ENCODE results near the gene TOP3A. TPM values are rescaled to one million over a fixed set of nuclear protein-coding genes. Genes with fewer than 3 reads are reported as not detected.

TOP3A gene
- total and polyA plus RNA-seq, 2 of the 13 experiments (the other 11 are each of a cell fraction or from before 2014, with no cell fraction given): 16.9 to 36.8 TPM

DNA sequence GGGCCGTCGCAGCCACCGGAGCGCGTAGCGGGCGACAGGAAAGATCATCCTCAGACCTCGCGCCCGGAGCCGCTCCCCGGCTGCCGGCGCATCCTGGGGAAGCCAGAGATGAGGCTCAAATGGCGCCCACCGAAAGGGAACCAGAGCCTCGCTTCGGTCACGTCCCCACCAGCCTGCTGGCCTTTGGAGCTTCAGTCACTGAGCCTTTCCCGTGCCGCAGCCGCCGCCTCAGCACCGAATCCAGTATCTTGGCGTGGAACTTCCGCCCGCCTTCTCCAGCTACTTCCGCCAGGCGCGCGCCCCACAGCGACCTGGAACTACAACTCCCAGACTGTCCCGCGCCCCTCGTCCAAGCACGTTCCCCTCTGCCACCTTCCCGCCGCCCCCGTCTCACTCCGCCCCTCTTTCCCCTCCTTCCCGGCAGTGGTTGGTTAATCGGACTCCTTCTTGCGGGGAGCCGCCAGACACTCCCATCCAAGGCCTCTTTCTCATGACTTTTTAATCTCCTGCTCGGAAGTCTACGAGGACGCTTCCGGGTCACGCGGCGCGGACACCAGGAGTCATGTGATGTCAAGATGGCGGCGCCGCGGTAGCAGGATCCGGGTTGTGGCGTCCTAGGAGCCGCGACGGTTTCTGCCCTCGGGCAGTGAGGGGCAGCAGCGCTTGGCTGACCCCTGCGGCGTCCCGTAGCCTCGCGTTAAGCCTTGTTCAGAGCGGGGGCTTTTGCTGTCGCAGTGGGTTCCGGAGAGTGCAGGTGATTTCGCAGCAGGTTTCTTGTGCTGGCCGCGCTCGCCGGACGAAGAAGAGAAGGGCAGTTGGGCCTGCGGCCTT is at the start of gene TOP3A, which contains the start of gene SMCR8 (continued):
- peak; percentile 18; the same call in 1 of the 2 replicates for TF ChIP-seq NR2F6 (IDR thresholded peaks at IDR 0.05)
- TF ChIP-seq NR2F6 (CRISPR knock-in tag; IDR thresholded peaks at IDR 0.05): no peak; the same call in 1 of the 2 replicates
- peak; percentile 64; the same call in 1 of the 2 replicates for TF ChIP-seq ZNF747 (CRISPR knock-in tag; IDR thresholded peaks at IDR 0.05; ENCODE audit: borderline replicate concordance)
- TF ChIP-seq ZNF350 (CRISPR knock-in tag; IDR thresholded peaks at IDR 0.05; ENCODE audit: borderline replicate concordance, low read depth): peak; percentile 76; the same call in 1 of the 2 replicates
- TF ChIP-seq BHLHE40 (IDR thresholded peaks at IDR 0.05; ENCODE audit: low read length): peak; percentile 73
- TF ChIP-seq RARG (CRISPR knock-in tag; IDR thresholded peaks at IDR 0.05; ENCODE audit: low read depth): no peak
- TF ChIP-seq MXD4 (CRISPR knock-in tag; IDR thresholded peaks at IDR 0.05): peak; percentile 48; the same call in 1 of the 2 replicates
- TF ChIP-seq, protein P1, sequence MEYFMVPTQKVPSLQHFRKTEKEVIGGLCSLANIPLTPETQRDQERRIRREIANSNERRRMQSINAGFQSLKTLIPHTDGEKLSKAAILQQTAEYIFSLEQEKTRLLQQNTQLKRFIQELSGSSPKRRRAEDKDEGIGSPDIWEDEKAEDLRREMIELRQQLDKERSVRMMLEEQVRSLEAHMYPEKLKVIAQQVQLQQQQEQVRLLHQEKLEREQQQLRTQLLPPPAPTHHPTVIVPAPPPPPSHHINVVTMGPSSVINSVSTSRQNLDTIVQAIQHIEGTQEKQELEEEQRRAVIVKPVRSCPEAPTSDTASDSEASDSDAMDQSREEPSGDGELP (IDR thresholded peaks at IDR 0.05; ENCODE audit: borderline replicate concordance, low read depth): no peak
- peak; percentile 78 for TF ChIP-seq ZNF777 (CRISPR knock-in tag; IDR thresholded peaks at IDR 0.05)
- no peak for TF ChIP-seq ZNF567 (CRISPR knock-in tag; IDR thresholded peaks at IDR 0.05; ENCODE audit: borderline replicate concordance)
- TF ChIP-seq, protein P2, sequence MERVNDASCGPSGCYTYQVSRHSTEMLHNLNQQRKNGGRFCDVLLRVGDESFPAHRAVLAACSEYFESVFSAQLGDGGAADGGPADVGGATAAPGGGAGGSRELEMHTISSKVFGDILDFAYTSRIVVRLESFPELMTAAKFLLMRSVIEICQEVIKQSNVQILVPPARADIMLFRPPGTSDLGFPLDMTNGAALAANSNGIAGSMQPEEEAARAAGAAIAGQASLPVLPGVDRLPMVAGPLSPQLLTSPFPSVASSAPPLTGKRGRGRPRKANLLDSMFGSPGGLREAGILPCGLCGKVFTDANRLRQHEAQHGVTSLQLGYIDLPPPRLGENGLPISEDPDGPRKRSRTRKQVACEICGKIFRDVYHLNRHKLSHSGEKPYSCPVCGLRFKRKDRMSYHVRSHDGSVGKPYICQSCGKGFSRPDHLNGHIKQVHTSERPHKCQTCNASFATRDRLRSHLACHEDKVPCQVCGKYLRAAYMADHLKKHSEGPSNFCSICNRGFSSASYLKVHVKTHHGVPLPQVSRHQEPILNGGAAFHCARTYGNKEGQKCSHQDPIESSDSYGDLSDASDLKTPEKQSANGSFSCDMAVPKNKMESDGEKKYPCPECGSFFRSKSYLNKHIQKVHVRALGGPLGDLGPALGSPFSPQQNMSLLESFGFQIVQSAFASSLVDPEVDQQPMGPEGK (CRISPR knock-in tag; IDR thresholded peaks at IDR 0.05): peak; percentile 58; the same call in 1 of the 2 replicates
- TF ChIP-seq ZNF564 (CRISPR knock-in tag; IDR thresholded peaks at IDR 0.05): peak; percentile 79; the same call in 1 of the 2 replicates
- peak; percentile 56; the same call in 1 of the 2 replicates for TF ChIP-seq ZBTB20 (CRISPR knock-in tag; IDR thresholded peaks at IDR 0.05; ENCODE audit: borderline replicate concordance, low read depth)
- TF ChIP-seq TBX3 (IDR thresholded peaks at IDR 0.05; ENCODE audit: borderline replicate concordance): peak; percentile 70; the same call in 1 of the 2 replicates
- no peak; the same call in 1 of the 2 replicates for TF ChIP-seq ZNF44 (CRISPR knock-in tag; IDR thresholded peaks at IDR 0.05)
- TF ChIP-seq ZNF280B (CRISPR knock-in tag; IDR thresholded peaks at IDR 0.05; ENCODE audit: borderline replicate concordance): 0 out of 2 replicates have a peak, but pooled peaks have one; percentile 24
- TF ChIP-seq ZNF207 (IDR thresholded peaks at IDR 0.05; ENCODE audit: borderline replicate concordance): no peak
- peak; percentile 46 for TF ChIP-seq SKI (IDR thresholded peaks at IDR 0.05; ENCODE audit: partially characterized antibody)
- no peak for TF ChIP-seq TEAD3 (CRISPR knock-in tag; optimal IDR thresholded peaks at IDR 0.05; ENCODE audit: borderline replicate concordance)
- TF ChIP-seq RAD21 (CRISPR knock-in tag; IDR thresholded peaks at IDR 0.05): peak; percentile 54
- peak; percentile 47; the same call in 1 of the 2 replicates for TF ChIP-seq NFYB (CRISPR knock-in tag; IDR thresholded peaks at IDR 0.05)
- peak; percentile 93 for TF ChIP-seq HDAC1 (CRISPR knock-in tag; IDR thresholded peaks at IDR 0.05)
- TF ChIP-seq ZBTB8A (CRISPR knock-in tag; IDR thresholded peaks at IDR 0.05; ENCODE audit: borderline replicate concordance, low read depth): 0 out of 2 replicates have a peak, but pooled peaks have one; percentile 42
- peak; percentile 94 for TF ChIP-seq ZNF143 (CRISPR knock-in tag; IDR thresholded peaks at IDR 0.05)
- TF ChIP-seq ATF1 (CRISPR knock-in tag; IDR thresholded peaks at IDR 0.05): peak; percentile 85
- TF ChIP-seq ZNF891 (CRISPR knock-in tag; IDR thresholded peaks at IDR 0.05): peak; percentile 72

Measured in HepG2 (cell line).